Adipose tissue (tissue), 3 donors: ENCODE data around the gene TMEM151B. TPM values are rescaled to one million over a fixed set of nuclear protein-coding genes. Genes with fewer than 3 reads are reported as not detected.

ENCODE experiments used
- H3K27ac ChIP-seq: one replicate; pipeline ENCODE4 v1.5.1; 2013; ENCODE audit warnings: low read depth, low read length
- WGBS, 3 donors: extraction: QIAGEN DNeasy Blood & Tissue Kit; methylation state at CpG; one replicate each; pipeline ENCODE4 v1.1.7; 2013; 5-methylcytosine and 5-hydroxymethylcytosine counted together
- polyA plus RNA-seq, 3 donors: library from polyadenylated mRNA; stranded (reverse); fragments of 200-250 nt; gene quantifications; one replicate each; pipeline ENCODE4 v1.2.3, GENCODE V29; 2013
- donor health status: healthy with polysubstance abuse.
- donor health status: Bipolar disorder and iron deficiency.
- donor health status: healthy.

Gene TMEM151B
- polyA plus RNA-seq, 3 donors: 0.06 TPM; not detected in 2

- no peak overlapping the region for H3K27ac ChIP-seq
- 85 to 90% (median 86%) methylated on average over 9 of the region's 9 CpGs for WGBS, 3 donors
Observed at GRCh38 chr6:44258325-44258863, 11.9 kb upstream of the TMEM151B start.

- no peak overlapping the region for H3K27ac ChIP-seq
- 87 to 96% (median 95%) methylated on average over 3 of the region's 3 CpGs for WGBS, 3 donors
Observed at GRCh38 chr6:44258921-44259320, 11.3 kb upstream of the TMEM151B start.

GRCh38 chr6:44260011-44260410 is 10.2 kb upstream of the TMEM151B start:
- WGBS, 3 donors: 90 to 97% (median 97%) methylated on average over 8 of the region's 8 CpGs
- H3K27ac ChIP-seq: no peak overlapping the region

- 89 to 97% (median 92%) methylated on average over 6 of the region's 6 CpGs for WGBS, 3 donors
- H3K27ac ChIP-seq: no peak overlapping the region
Observed at GRCh38 chr6:44260451-44261297, 9.6 kb upstream of the TMEM151B start.

- no peak overlapping the region for H3K27ac ChIP-seq
- WGBS, 3 donors: 95 to 98% (median 96%) methylated on average over 8 of the region's 8 CpGs
Observed at GRCh38 chr6:44261581-44261980, 8.7 kb upstream of the TMEM151B start.

- H3K27ac ChIP-seq: no peak overlapping the region
- 57 to 74% (median 60%) methylated on average over 7 of the region's 7 CpGs for WGBS, 3 donors
Observed at GRCh38 chr6:44262467-44263353, 7.5 kb upstream of the TMEM151B start.

GRCh38 chr6:44263354-44264100 is 6.7 kb upstream of the TMEM151B start:
- H3K27ac ChIP-seq: no peak overlapping the region
- 23 to 63% (median 43%) methylated on average over 8 to 9 of the region's 9 CpGs for WGBS, 3 donors

- H3K27ac ChIP-seq: no peak overlapping the region
- WGBS, 3 donors: 7 to 8% (median 7%) methylated on average over 13 of the region's 13 CpGs
Observed at GRCh38 chr6:44264154-44265006, 5.9 kb upstream of the TMEM151B start.

- WGBS, 3 donors: 0 to 1% (median 0%) methylated on average over 54 to 72 of the region's 72 CpGs
- no peak within 1 kb of the TSS for H3K27ac ChIP-seq
Observed at GRCh38 chr6:44265007-44265721, 5.1 kb upstream of the TMEM151B start, which contains the start of gene NFKBIE. Gene NFKBIE, minus strand, starts transcription at chr6:44265551. Its CDS starts 205 bp downstream, at chr6:44265346.

- H3K27ac ChIP-seq: no peak overlapping the region
- 63 to 64% (median 64%) methylated on average over 17 of the region's 17 CpGs for WGBS, 3 donors
Observed at GRCh38 chr6:44265722-44266233, 4.5 kb upstream of the TMEM151B start.

- WGBS, 3 donors: 70 to 74% (median 73%) methylated on average over 3 of the region's 3 CpGs
- no peak overlapping the region for H3K27ac ChIP-seq
Observed at GRCh38 chr6:44266347-44266746, 3.9 kb upstream of the TMEM151B start.

GRCh38 chr6:44267252-44267651 is 3.0 kb upstream of the TMEM151B start:
- WGBS, 3 donors: 70 to 80% (median 75%) methylated on average over 10 of the region's 10 CpGs
- H3K27ac ChIP-seq: no peak overlapping the region

GRCh38 chr6:44268095-44268628 is 2.1 kb upstream of the TMEM151B start:
- H3K27ac ChIP-seq: no peak overlapping the region
- WGBS, 3 donors: 26 to 31% (median 26%) methylated on average over 5 of the region's 5 CpGs

GRCh38 chr6:44269178-44269920 is 901 bp upstream of the TMEM151B start:
- no peak overlapping the region for H3K27ac ChIP-seq
- WGBS, 3 donors: 44 to 81% (median 63%) methylated on average over 1 of the region's 1 CpG

GRCh38 chr6:44270526-44271405 is 516 bp downstream of the TMEM151B start:
- WGBS, 3 donors: 2 to 3% (median 2%) methylated on average over 18 to 85 of the region's 90 CpGs
- no peak overlapping the region for H3K27ac ChIP-seq
